HG03159 (cell line): ENCODE measurements around the gene LGALS9C.
"Not testable (repeated sequence)": the region's sequence is repeated elsewhere in the genome, so short reads cannot be mapped to it uniquely, and the experiment has no call there.

Source experiments
- ATAC-seq: cut with Tn5 transposase; IDR thresholded peaks from one replicate; pipeline ENCODE4 v1.9.1; 2021; ENCODE audit warnings: mild to moderate bottlenecking, moderate library complexity; ENCODE audit not compliant: unreplicated experiment

The LGALS9C gene

DNA sequence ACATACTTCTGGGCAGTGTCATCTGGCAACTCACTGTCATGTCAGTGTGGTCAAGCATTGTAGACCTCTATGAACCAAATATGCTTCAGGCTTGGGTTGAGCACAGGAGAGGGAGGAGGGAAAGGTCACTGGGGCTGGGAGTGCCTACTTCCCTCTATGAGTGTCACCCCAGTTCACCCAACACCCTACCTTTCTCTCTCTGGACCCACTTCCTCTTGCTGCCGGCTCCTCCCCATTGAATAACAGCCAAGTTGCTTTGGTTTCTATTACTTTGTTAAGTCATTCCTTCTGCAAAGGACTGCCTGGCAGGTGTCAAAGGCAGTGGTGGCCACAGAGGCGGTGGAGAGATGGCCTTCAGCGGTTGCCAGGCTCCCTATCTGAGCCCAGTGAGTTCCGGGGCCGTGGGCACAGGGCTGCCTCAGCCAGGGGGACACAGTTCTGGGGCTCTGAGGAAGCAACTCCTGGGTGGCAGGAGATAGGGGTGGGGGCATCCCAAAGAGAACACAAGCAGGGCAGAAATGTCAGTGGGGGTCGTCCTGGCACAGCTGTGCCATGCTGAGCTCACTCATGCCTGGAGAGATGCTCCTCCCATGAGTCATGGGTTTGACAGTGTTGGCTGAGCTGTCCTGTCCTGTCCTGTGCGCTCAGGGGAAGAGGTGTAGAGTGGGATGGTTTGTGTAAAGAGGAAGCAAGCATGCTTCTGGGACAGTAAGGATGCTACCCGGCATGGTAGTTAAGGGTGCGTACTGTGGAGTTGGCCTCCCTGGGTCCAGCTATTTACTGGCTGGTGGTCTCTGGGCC, at the start of gene LGALS9C:
LGALS9C (plus strand) TSS at position 282 of the 801 bp plus-strand sequence; CDS start at position 348, 66 bp downstream.
- ATAC-seq, result peak; percentile 79

- not testable (repeated sequence) for ATAC-seq
Observed at GRCh38 chr17:18432206-18432605, 44.4 kb upstream of the LGALS9C start.

- not testable (repeated sequence) for ATAC-seq
Observed at GRCh38 chr17:18439465-18439870, 37.1 kb upstream of the LGALS9C start.

DNA sequence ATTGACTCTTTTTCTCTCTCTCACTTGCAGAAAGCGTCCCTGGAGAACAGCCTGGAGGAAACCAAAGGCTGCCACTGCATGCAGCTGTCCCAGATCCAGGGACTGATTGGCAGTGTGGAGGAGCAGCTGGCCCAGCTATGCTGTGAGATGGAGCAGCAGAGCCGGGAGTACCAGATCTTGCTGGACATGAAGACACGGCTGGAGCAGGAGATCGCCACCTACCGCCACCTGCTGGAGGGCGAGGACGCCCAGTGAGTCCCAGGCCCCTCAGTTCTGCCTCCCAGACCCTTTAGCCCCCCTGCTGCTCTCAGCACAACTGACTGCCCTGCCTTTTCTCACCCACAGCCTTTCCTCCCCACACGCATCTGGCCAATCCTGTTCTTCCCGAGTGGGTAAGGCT, 34.5 kb upstream of the LGALS9C start:
- ATAC-seq, result not testable (repeated sequence)

DNA sequence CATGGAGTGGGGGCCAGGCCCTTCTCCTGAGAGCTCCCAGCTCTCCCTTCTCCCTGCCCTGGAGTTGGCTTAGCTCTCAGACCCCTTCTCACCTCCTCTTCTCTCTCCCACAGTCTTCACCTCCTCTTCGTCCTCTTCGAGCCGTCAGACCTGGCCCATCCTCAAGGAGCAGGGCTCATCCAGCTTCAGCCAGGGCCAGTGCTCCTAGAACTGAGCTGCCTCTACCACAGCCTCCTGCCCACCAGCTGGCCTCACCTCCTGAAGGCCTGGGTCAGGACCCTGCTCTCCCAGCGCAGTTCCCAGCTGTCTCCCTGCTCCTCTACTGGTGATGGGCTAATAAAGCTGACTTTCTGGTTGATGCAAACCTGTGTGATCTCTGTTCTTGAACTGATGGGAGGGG, 34.1 kb upstream of the LGALS9C start:
- ATAC-seq, result not testable (repeated sequence)

DNA sequence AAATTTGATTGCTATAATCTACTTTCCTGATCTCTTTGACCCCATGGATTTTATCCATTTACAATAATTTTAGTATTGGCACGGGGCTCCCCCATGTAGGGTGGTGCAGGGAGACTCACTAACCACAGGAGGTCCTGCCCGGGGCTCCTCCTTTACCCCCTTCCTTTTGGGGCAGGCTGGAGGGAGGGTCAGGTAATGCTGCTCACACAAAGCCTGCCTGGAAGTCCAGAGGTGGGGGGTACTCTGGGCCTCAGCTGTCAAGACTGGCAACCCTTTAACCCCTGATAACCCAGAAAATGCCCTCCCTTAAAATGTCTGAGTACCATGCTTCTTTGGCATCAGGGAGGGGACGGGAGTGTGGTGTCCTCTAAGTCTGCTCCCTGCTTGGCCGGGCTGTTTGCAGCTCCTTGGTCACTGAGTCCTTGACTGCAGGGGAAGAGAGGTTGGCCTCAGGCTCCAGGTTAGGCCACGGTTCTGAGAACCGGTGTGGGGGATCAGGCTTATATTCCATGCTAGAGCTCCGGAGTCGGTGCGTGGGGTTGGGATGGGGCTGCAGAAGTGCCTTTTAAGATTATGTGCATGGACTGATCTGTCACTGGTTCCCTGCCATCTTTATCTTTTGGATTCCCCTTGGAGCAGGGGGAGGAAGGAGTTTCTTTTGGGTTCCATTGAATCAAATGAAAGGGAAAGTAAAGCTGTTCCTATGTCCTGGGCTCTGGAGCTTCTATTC, 28.9 kb upstream of the LGALS9C start:
- ATAC-seq, result not testable (repeated sequence)

DNA sequence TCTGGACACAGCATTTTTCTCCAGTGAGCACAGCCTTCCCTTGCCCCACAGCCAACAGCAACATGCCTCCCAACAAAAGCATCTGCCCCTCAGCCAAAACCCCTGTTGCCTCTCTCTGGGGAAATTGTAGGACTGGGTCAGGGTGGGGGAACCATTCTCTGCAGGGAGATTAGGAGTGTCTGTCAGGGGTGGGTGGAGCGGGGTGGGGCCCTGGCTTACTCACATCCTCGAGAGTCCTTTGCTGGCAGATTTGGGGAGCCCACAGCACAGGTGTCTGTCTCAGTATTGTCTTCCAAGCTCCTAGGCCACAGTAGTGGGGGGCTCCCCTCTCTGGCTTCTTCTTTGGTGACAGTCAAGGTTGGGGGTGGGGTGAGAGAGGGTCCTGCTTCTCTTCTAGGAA, 28.3 kb upstream of the LGALS9C start:
- ATAC-seq, result not testable (repeated sequence)

DNA sequence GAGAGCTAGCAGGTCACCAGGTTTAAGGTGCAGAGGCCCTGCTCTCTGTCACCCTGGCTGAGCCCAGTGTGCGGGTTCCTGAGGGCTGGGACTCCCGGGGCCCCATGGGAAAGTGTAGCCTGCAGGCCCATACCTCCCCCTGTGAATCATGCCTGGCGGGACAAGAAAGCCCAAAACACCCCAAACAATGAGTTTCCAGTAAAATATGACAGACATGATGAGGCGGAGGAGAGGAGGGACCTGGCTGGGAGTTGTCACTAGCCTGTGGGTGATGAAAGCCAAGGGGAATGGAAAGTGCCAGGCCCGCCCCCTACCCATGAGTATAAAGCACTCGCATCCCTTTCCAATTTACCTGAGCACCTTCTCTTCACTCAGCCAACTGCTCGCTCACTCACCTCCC, 26.8 kb upstream of the LGALS9C start:
- not testable (repeated sequence) for ATAC-seq

GRCh38 chr17:18450998-18451397, 25.6 kb upstream of the LGALS9C start:
- ATAC-seq, result not testable (repeated sequence)

DNA sequence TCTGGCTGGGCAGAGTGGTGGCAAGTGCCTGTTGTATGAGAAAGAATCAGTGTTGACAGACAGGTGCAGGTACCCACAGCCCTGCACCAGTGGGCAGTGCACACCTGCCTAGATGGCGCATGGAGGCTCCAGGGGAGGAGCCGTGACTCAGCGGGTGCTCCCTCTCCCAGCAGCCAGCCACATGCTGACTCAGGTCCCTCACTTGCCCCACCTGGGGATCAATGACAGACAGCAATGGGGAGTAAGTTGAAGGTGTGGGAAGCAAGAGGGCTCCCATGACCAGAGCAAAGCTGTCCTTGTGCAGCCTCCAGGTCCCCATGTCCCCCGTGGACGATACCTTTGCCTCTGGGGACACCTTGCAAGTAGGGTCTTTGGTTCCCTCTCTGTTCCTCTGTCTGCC, 24.6 kb upstream of the LGALS9C start:
- ATAC-seq, result not testable (repeated sequence)

DNA sequence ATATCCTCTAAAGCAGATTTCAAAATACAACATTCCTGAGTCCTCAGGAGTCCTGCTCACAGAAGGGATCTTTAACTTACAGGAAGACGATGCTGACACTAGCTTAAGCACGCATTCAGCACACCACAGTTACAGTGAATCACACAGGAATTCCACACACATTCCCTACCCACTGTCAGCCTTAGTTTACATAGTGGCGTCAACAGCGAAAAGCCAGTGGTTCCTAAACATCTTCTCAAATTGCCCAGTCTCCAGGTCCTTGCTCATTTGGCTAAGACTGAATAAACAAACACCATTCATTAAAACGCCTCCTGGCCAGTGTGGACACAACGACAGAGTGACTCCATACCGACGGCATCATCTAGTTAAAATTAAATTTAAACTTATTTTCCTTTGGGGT, 17.6 kb upstream of the LGALS9C start:
- not testable (repeated sequence) for ATAC-seq

DNA sequence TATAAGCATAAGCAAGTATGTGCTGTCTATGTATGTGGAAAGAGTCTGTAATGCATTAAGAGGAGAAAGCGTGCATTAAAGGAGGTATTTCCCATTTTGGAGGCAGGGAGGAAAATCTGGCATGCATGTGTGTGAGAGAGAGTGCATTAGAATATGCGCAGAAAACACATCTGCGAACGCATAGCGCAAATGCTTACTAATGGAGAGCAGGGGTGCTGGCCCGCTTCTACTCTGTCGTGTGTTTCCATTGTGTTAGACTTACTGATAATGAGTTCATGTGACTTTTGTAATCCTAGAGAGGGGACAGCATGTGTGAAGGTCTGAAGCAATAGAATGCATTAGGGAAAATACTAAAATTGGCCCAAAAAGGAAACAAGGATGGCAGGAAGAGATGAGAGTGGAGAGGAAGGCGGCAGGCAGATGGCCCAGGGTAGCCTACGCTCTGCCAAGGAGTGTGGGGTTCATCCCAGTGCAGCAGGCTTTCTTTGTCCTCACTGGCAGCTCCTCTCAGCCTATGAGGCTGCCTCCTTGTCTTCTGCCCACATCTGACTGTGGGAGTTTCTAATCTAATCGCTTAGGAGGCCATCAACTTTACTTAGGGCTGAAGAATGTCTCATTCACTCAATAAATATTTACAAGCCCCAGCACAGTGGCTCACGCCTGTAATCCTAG, 12.6 kb upstream of the LGALS9C start:
- not testable (repeated sequence) for ATAC-seq

GRCh38 chr17:18466250-18466983, 10.2 kb upstream of the LGALS9C start:
- not testable (repeated sequence) for ATAC-seq

- not testable (repeated sequence) for ATAC-seq
Observed at GRCh38 chr17:18467001-18467400, 9.6 kb upstream of the LGALS9C start.

- not testable (repeated sequence) for ATAC-seq
Observed at GRCh38 chr17:18468472-18469171, 8.0 kb upstream of the LGALS9C start.

DNA sequence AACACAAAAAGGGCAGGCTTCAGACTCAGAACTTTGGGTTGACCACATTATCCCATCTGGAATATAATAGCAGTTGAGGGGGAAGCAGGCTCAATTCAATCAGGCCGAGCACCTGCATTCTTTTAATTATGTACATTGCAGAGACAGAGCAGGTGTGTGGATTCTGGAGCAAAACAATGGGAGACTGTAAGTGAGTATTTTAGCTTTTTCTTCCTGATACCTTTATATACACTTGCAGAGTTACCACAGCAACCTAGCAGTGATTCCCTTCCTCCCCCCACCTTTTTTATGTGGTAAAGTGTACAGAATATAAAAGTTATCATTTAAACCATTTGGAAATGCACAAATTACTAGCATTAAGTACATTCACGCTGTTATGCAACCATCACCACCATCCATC, 6.8 kb upstream of the LGALS9C start:
- ATAC-seq, result not testable (repeated sequence)

- not testable (repeated sequence) for ATAC-seq
Observed at GRCh38 chr17:18470345-18470930, 6.2 kb upstream of the LGALS9C start.

- ATAC-seq, result not testable (repeated sequence)
Observed at GRCh38 chr17:18473967-18474366, 2.6 kb upstream of the LGALS9C start.

DNA sequence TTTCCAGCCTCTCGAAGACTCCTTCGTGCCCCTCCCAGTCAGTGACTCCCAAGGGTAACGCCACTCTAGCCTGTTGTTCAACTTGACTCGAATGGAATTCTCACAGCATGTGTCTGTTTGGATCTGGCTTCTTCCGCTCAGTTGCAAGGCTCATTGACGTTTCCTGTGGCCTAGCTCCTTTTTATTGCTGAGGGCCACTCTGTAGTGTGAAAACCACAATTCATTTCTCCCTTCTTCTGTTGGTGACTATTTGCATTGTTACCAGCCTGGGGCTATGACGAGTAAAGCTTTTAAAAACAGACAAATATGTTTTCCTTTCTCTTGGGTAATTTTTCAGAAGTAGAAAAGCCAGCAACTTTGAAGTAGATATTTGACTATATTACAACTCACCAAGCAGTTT, 1.8 kb upstream of the LGALS9C start:
- not testable (repeated sequence) for ATAC-seq

DNA sequence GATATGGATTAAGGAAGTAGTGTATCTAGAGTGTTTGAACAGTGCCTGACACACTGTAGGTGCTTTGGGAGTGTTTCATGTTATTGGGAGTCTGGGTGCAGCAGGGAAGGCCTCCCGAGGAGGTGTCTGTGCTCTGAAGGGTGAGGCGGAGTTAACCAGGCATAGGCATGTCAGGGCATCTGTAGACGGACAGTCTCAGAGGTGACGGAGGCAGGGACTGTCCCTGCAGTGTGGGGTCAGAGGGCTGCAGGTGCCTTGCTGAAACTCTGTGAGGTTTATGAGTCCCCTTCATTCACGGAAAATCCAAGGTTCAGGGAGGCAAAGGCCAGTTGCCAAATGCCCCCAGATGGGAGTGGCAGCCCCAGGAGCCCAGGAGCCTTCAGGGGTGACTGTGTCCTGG, 778 bp downstream of the LGALS9C start:
- not testable (repeated sequence) for ATAC-seq
